HEK293T (cell line): Measurements from ENCODE around the gene TPD52L1.

Experiments used
- ARNT ChIP-seq: fragments of 450-650 bp; IDR thresholded peaks from 2 replicates; pipeline ENCODE4 v1.6.1; 2017; ENCODE audit warnings: mild to moderate bottlenecking
- BHLHE40 ChIP-seq: fragments of 450-650 bp; IDR thresholded peaks from 2 replicates; pipeline ENCODE4 v1.6.1; 2016; ENCODE audit warnings: mild to moderate bottlenecking, moderate library complexity, borderline replicate concordance
- FOXK2 ChIP-seq: fragments of 450-650 bp; IDR thresholded peaks from 2 replicates; pipeline ENCODE4 v1.6.1; 2016; ENCODE audit warnings: mild to moderate bottlenecking
- NFRKB ChIP-seq: fragments of 450-650 bp; IDR thresholded peaks from 2 replicates; pipeline ENCODE4 v1.6.1; 2016; ENCODE audit warnings: mild to moderate bottlenecking, moderate library complexity
- PKNOX1 ChIP-seq: fragments of 450-650 bp; IDR thresholded peaks from 2 replicates; pipeline ENCODE4 v1.6.1; 2016
- SP1 ChIP-seq: fragments of 450-650 bp; IDR thresholded peaks from 2 replicates; pipeline ENCODE4 v1.6.1; 2017
- SUZ12 ChIP-seq: fragments of 450-650 bp; IDR thresholded peaks from 2 replicates; pipeline ENCODE4 v1.6.1; 2016; ENCODE audit warnings: mild to moderate bottlenecking
- ZNF384 ChIP-seq: fragments of 450-650 bp; IDR thresholded peaks from 2 replicates; pipeline ENCODE4 v1.6.1; 2016

- TF ChIP-seq BHLHE40 (no peak), SUZ12 (no peak), PKNOX1 (no peak), ZNF384 (no peak), SP1 (no peak), NFRKB (no peak), FOXK2 (no peak), ARNT (no peak)
Observed at GRCh38 chr6:125224231-125224861, 70.8 kb downstream of the TPD52L1 start.
